ENCODE data around the gene LENG1. TPM values are rescaled to one million over a fixed set of nuclear protein-coding genes. Genes with fewer than 3 reads are reported as not detected.

Gene LENG1
- total RNA-seq, 2 experiments from 2014 or later, result 8.3 to 9.2 TPM

GRCh38 chr19:54108496-54108895, 51.0 kb downstream of the LENG1 start:
- Mint-ChIP-seq H3K27me3 (no peaks in the 10 kb centered on the region), H3K4me3 (no peak overlapping the region), H3K4me1 (peaks cover 25% of the 10 kb centered on the region), H3K36me3 (ENCODE audit: low read depth) (peaks cover 56% of the 10 kb centered on the region), H3K9me3 (no peaks in the 10 kb centered on the region), H3K27ac (no peak overlapping the region)
- ChIA-PET CTCF (no interaction called here), POLR2A (interaction anchor here (1.7 kb wide), 1 partner anchor 93 kb away, joined by 4 read pairs; the partner anchor contains the start of gene RPS9)
- no peak for DNase-seq

DNA sequence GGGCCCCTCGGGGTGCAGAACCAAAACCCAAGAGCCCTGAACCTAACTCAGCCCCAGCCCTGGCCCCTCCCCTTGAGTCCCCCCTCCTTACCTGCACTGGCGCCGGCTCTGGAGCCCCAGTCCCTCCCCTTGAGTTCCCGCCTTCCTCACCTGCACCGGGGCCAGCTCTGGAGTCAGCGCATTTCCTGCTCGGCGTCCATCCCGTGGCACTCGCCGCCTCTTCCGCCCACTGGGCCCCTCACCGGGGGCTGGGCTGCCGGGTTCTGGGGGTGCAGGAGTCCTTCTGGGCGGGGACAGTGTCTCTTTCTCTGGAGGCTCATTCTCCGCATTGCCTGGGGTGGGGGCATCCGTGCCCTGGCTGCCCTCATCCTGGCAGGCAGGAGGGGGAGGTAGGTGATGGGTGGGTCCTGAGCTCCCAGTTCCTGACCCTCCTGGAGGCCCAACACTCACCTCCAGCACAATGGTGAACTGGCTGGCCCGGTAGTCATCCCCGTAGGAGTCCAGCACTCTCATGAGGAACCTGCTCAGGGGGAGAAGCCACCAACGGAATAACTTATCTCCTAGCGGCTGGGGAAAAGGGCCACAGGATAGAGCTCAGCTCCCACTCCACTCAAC, 51.5 kb downstream of the LENG1 start:
- Mint-ChIP-seq H3K27me3 (no peaks in the 10 kb centered on the region), H3K27ac (no peak overlapping the region), H3K9me3 (no peaks in the 10 kb centered on the region), H3K4me3 (no peak overlapping the region), H3K36me3 (ENCODE audit: low read depth) (peaks cover 51% of the 10 kb centered on the region), H3K4me1 (peaks cover 27% of the 10 kb centered on the region)
- ChIA-PET POLR2A (interaction anchor here (1.7 kb wide), 1 partner anchor 93 kb away, joined by 4 read pairs; the partner anchor contains the start of gene RPS9), CTCF (no interaction called here)
- DNase-seq, result no peak

- peaks cover 50% of the 10 kb centered on the region for H3K36me3 Mint-ChIP-seq (ENCODE audit: low read depth)
- no peaks in the 10 kb centered on the region for H3K27me3 Mint-ChIP-seq
- POLR2A ChIA-PET, result interaction anchor here (1.0 kb wide), 1 partner anchor 8 kb away, joined by 4 read pairs; the partner anchor contains the start of genes PRPF31 and TFPT
- DNase-seq, result no peak
- H3K4me3 Mint-ChIP-seq, result no peak overlapping the region
- H3K9me3 Mint-ChIP-seq, result no peaks in the 10 kb centered on the region
- CTCF ChIA-PET, result no interaction called here
- H3K4me1 Mint-ChIP-seq, result peaks cover 34% of the 10 kb centered on the region
- H3K27ac Mint-ChIP-seq, result no peak overlapping the region
Observed at GRCh38 chr19:54106716-54107115, 52.8 kb downstream of the LENG1 start.

DNA sequence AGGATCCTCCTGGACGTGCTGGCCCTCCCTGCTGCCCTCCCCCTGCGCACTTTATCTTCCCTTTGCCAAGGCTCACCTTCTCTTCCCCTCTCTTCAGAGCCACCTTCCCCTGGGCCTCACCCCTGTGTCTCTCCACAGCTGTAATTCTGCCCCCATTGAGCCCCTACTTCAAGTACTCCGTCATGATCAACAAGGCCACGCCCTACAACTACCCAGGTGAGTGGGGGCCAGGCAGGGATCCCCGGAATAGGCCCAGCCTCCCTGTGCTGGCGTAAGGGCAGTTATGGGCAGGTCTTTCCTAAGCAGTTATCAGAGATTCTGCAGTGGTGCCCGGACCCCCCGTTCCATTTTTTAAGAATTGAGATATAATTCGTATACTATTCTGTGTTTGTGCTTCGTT, 53.7 kb downstream of the LENG1 start:
- Mint-ChIP-seq H3K4me1 (peaks cover 34% of the 10 kb centered on the region), H3K27me3 (no peaks in the 10 kb centered on the region), H3K9me3 (no peaks in the 10 kb centered on the region), H3K36me3 (ENCODE audit: low read depth) (peaks cover 47% of the 10 kb centered on the region), H3K27ac (no peak overlapping the region), H3K4me3 (no peak overlapping the region)
- ChIA-PET CTCF (no interaction called here), POLR2A (interaction anchor here (1.0 kb wide), 1 partner anchor 9 kb away, joined by 4 read pairs; the partner anchor contains the start of genes PRPF31 and TFPT)
- DNase-seq, result no peak

Other genes with a start within 250 kb of the LENG1 start
- gene CACNG8, start 196.8 kb downstream of the LENG1 start, total RNA-seq, result under 1 TPM in 1 of 2 experiments, not detected in 1; 0.05 TPM
- not detected for gene CACNG6, start 168.1 kb downstream of the LENG1 start, total RNA-seq
- not detected for gene VSTM1, start 95.8 kb downstream of the LENG1 start, total RNA-seq
- gene TARM1, start 78.4 kb downstream of the LENG1 start, total RNA-seq, result not detected
- under 1 TPM in 1 of 2 experiments, not detected in 1; 0.40 TPM for gene OSCAR, start 58.9 kb downstream of the LENG1 start, total RNA-seq
- gene NDUFA3, start 56.9 kb downstream of the LENG1 start, total RNA-seq, result 100 to 1,000 TPM; 115 to 116 TPM
- 10 to 100 TPM; 44.4 to 47.1 TPM for gene TFPT, start 44.1 kb downstream of the LENG1 start, total RNA-seq
- 10 to 100 TPM; 53.5 to 55.0 TPM for gene PRPF31, start 44.0 kb downstream of the LENG1 start, total RNA-seq
- 10 to 100 TPM; 62.6 to 66.9 TPM for gene CNOT3, start 22.0 kb downstream of the LENG1 start, total RNA-seq
- 1 to 10 TPM; 2.8 to 3.2 TPM for gene TMC4, start 13.4 kb upstream of the LENG1 start, total RNA-seq
- 10 to 100 TPM; 90.8 to 93.4 TPM for gene MBOAT7, start 29.9 kb upstream of the LENG1 start, total RNA-seq
- gene TSEN34, start 31.6 kb upstream of the LENG1 start, total RNA-seq, result 10 to 100 TPM; 10.9 to 13.6 TPM
- 1,000 to 10,000 TPM; 1,045 to 1,051 TPM for gene RPS9, start 41.1 kb upstream of the LENG1 start, total RNA-seq
- 1 to 10 TPM; 5.3 to 5.8 TPM for gene LILRB3, start 63.3 kb upstream of the LENG1 start, total RNA-seq
- under 1 TPM; 0.65 to 0.68 TPM for gene LILRA6, start 83.1 kb upstream of the LENG1 start, total RNA-seq
- gene LILRB5, start 97.6 kb upstream of the LENG1 start, total RNA-seq, result not detected
- not detected for gene LILRB2, start 121.4 kb upstream of the LENG1 start, total RNA-seq
- not detected for gene LILRA5, start 153.4 kb upstream of the LENG1 start, total RNA-seq
- gene LILRA4, start 179.4 kb upstream of the LENG1 start, total RNA-seq, result not detected
- gene LAIR1, start 205.2 kb upstream of the LENG1 start, total RNA-seq, result 10 to 100 TPM; 56.6 to 59.0 TPM